SK-N-MC (cell line): ENCODE results near the gene CMSS1.

Experiments
- EZH2 ChIP-seq: fragments of 200-600 bp; sonication (generic); IDR thresholded peaks from one replicate; pipeline ENCODE4 v1.6.1; 2017; ENCODE audit warnings: antibody characterized with exemption
- POLR2AphosphoS5 ChIP-seq: IDR thresholded peaks from 2 replicates; pipeline ENCODE4 v1.6.1; 2012; ENCODE audit warnings: mild to moderate bottlenecking, low read depth, low read length, borderline replicate concordance

DNA sequence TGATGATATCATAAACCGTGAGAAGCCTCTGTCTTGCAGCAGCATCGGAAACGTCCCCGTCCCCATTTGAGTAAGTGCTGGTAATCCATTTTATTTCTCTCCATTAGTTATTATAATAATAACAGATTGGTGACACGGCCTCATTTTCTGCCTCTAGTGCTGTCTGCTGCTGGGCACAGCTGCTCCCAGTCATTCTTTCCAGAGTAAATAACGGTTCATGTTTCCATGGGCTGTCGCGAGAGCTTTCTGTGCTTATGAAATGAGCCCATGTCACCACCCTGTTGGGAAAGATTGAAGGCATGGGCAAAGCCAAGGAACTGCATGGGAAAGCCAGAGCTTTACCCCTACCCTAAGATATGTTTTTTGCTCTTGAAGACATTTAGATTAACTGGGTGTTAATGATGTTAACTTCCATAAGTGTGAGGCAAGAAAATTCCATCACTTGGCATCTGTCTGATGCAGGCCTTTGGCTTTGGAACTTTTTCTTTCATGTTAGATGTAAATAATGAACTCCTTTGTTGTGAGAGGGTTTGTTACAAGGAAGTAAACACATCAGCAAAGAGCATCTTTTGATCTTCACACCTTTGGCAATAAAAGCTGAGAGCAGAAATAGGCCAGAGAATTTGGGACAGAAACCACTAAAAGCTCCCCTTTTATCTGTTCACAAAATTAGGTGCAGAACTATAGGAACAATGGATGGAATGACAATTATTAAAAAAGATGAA is 154.9 kb downstream of the CMSS1 start:
- TF ChIP-seq POLR2AphosphoS5 (no peak), EZH2 (no peak)
